Frontal cortex (tissue), 4 donors: ENCODE results near the gene AOPEP. TPM values are rescaled to one million over a fixed set of nuclear protein-coding genes. Genes with fewer than 3 reads are reported as not detected.
A peak's percentile ranks its signal among the peaks of the same experiment; 100 is the strongest.

Source experiments
- DNase-seq, 2 donors: peaks; one replicate each; pipeline ENCODE4 v3.0.0; 2012; ENCODE audit warnings: low spot score in 2 of 2
- FAIRE-seq: peaks from 2 replicates; lab custom pipeline; 2012; peaks lifted over from hg19 to GRCh38; lab: Jason Lieb, UNC
- total RNA-seq: library from RNA; depleted of rRNA; stranded (reverse); fragments of >200 nt; gene quantifications from one replicate; pipeline ENCODE4 v1.2.3, GENCODE V29; 2014
- donor health status: control.
- donor health status: control.
- donor health status: control.

AOPEP gene
- total RNA-seq, 1 donor from 2014 or later: 23.2 TPM

GRCh38 chr9:94993160-94993820, 266.8 kb downstream of the AOPEP start:
- no peak for FAIRE-seq
- DNase-seq: no peak

- FAIRE-seq (no peak), DNase-seq (no peak)
Observed at GRCh38 chr9:94993821-94994165, 267.3 kb downstream of the AOPEP start.

GRCh38 chr9:94995048-94995693, 268.7 kb downstream of the AOPEP start:
- DNase-seq (no peak), FAIRE-seq (no peak)

- no peak for FAIRE-seq
- no peak for DNase-seq
Observed at GRCh38 chr9:94996641-94997040, 270.1 kb downstream of the AOPEP start.

GRCh38 chr9:94997727-94998126, 271.2 kb downstream of the AOPEP start:
- FAIRE-seq (no peak), DNase-seq (no peak)

GRCh38 chr9:94999832-95000231, 273.3 kb downstream of the AOPEP start:
- no peak for FAIRE-seq
- DNase-seq: no peak

- FAIRE-seq (no peak), DNase-seq (no peak)
Observed at GRCh38 chr9:95000821-95001220, 274.3 kb downstream of the AOPEP start.

GRCh38 chr9:95001720-95002119, 275.2 kb downstream of the AOPEP start:
- no peak for FAIRE-seq
- no peak for DNase-seq

GRCh38 chr9:95003689-95004410, 277.4 kb downstream of the AOPEP start:
- DNase-seq: no peak
- FAIRE-seq: no peak

- FAIRE-seq (no peak), DNase-seq (peak; percentile 62 to 77)
Observed at GRCh38 chr9:95004411-95005277, 278.1 kb downstream of the AOPEP start.

- DNase-seq: no peak
- FAIRE-seq: no peak
Observed at GRCh38 chr9:95005278-95006143, 279.0 kb downstream of the AOPEP start.

- DNase-seq (no peak), FAIRE-seq (no peak)
Observed at GRCh38 chr9:95007226-95007869, 280.8 kb downstream of the AOPEP start.

GRCh38 chr9:95008151-95008771, 281.8 kb downstream of the AOPEP start:
- DNase-seq (no peak), FAIRE-seq (no peak)

- DNase-seq: no peak
- FAIRE-seq: no peak
Observed at GRCh38 chr9:95009459-95009858, 283.0 kb downstream of the AOPEP start.

- DNase-seq (no peak), FAIRE-seq (no peak)
Observed at GRCh38 chr9:95010431-95010838, 283.9 kb downstream of the AOPEP start.

- FAIRE-seq (no peak), DNase-seq (no peak)
Observed at GRCh38 chr9:95012035-95012708, 285.7 kb downstream of the AOPEP start.

GRCh38 chr9:95012902-95013301, 286.4 kb downstream of the AOPEP start:
- no peak for DNase-seq
- FAIRE-seq: no peak

GRCh38 chr9:95014917-95015316, 288.4 kb downstream of the AOPEP start:
- DNase-seq: no peak
- FAIRE-seq: no peak
